Cerebellar nuclear complex (tissue), 1 donor: ENCODE data around the gene SLC35F3.
A peak's percentile ranks its signal among the peaks of the same experiment; 100 is the strongest.
"Not testable (repeated sequence)": the region's sequence is repeated elsewhere in the genome, so short reads cannot be mapped to it uniquely, and the experiment has no call there.

Experiments used
- DNase-seq, 2 experiments: peaks; one replicate each; lab custom pipeline; 2025; lab: John Stamatoyannopoulos, UW

Gene SLC35F3

DNA sequence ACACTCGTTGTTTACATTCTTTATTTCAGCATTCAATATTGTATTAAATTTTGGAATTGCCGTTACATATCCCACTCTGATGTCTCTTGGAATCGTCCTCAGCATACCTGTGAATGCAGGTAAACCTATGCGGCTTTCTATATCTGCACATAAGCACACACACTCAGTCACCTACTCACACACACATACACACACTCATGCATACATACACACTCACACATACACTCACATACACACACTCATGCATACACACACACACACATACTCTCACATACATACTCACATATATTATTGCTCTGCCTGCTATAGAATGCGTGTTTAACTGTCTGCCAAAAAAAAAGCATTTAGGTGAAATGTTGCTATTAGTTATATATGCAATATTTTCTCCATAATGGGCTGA is 415.6 kb downstream of the SLC35F3 start:
- DNase-seq: no peak

DNA sequence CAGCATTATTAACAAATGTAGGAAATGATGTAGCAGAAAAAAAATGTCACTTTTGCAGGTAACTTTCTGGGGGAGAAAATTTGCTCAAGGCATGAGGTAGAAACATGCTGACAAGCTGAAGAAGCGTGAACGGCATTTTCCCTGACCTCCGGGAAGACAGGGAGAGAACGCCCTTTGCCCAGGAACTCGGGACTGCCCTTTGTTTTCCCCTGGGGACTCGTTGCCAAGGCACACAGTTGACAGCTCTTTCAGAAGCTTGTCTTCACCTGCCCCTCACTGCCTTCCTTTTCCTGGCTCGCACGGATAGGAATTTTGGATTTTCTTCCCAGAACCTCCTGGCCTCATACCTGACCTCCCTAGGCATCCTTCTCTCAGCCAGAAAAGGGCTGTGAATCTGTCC is 416.1 kb downstream of the SLC35F3 start:
- no peak for DNase-seq

DNA sequence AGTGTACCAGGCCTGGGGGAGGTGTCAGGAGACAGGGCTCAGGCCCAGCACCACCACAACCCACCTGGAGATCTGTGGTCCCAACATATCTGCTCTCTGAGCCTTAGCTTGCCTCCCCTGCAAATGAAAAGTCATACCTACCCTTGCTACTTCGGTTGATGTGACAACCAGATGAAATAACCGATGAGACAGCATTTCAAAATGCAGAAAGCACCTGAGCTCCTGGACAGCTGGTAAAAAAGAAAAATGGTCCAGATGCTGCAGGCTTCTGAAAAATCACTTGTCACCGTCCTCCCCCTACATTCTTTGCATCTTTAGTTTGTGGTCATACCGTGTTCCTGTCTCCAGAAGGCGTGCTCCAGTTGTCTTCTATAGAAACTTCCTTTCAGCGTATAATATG is 416.8 kb downstream of the SLC35F3 start:
- DNase-seq: no peak

DNA sequence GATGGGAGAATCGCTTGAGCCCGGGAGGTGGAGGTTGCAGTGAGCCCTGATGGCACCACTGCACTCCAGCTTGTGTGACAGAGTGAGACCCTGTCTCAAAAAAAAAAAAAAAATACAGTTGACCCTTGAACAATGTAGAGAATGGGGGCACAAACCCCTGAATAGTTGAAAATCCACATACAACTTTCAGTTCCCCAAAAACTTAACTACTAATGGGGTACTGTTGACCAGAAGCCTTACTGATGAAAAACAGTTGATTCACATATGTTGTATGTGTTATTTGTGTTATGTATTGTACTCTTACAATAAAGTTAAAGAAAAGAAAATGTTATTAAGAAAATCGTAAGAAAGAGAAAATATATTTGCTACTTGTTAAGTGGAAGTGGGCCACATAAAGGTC is 417.6 kb downstream of the SLC35F3 start:
- DNase-seq: no peak

DNA sequence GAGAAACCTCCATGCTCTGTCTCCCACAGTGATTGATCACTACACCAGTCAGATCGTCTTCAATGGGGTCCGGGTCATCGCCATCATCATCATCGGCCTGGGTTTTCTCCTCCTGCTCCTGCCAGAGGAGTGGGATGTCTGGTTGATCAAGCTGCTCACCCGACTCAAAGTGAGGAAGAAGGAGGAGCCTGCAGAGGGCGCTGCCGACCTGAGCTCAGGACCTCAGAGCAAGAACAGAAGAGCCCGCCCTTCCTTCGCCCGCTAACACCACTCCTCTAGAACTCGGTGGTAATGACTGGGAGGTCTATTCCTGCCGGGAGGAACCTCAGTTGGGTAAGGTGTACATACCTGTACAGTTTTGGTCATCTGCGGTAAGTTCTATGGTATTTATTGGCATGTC is 418.5 kb downstream of the SLC35F3 start:
- no peak for DNase-seq

DNA sequence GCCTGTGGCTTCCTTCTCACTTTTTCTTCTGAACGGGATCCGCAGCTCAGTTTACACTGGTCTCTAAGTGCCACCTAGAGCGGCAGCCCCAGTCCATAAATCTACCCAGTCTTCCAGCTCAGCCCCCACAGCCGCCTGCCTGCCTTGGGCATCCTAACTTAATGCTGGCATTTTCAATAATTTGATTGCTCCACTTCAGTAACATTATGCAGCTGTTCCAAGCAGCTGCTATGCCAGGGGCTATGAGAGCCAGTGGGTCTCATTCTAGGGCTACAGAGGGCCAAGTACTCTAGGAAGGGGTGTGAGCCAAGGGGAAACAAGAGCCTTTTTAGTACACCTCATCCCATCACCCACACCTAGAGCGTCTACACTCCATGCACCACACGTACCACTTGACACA is 420.3 kb downstream of the SLC35F3 start:
- no peak for DNase-seq

DNA sequence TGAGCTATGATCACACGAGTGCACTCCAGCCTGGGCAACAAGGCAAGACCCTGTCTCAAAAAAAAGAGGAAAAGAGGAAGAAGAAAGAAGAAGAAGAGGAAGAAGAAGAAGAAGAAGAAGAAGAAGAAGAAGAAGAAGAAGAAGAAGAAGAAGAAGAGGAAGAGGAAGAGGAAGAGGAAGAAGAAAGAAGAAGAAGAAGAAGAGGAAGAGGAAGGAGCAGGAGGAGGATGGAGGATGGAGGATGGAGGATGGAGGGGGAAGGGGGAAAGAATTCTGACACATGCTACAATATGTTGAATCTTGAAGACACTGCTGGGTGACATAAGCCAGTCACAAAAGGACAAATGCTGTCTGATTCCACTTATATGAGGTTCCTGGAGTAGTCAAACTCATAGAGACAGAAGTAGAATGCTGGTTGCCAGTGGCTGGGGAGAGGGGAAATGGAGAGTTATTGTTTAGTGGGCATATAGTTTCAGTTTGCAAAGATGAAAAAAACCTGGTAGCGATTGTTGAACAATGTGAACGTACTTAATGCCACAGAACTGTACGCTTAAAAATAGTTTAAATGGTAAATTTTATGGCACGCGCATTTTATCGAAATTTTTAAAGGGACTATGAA is 421.5 kb downstream of the SLC35F3 start:
- DNase-seq: no peak

DNA sequence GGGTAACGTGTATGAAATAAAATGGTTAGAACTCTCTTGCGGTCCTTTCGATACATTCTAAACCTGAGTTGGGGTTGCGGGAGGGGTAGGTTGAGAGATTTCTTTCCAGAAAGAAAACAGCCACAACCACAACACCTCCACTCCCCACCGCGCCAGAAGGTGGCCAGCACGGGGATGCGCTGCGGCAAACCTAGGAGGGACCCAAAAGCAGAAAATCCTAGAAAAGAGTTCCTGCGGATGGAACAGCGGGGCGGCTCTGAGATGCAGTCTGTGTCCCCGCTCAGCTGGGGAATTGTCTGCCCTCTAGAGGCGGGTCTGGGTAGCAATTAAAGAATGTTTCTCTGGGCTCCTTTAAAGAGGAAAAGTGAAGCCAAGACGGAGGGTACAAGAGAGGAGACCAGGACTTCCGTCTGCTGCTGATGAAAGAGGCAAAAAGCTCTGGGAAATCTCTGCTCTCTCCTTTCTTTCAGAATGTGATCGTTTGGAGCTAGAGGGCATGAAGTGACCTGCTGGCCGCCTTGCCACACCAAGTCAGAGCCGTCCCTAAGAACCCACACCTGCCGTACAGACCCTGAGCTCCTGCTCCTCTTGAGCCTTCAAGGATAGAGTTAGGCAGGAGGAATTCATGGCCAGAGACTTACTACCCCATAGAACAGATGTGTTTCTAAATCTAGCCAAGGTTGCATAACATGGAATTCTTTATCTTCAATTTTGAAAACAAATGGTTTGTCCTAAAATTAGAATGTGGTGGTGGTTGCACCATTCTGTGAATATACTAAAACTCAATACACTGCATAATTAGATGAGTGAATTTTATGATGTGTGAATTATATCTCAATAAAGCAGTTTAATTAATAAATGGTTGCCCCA is 422.3 kb downstream of the SLC35F3 start:
- DNase-seq: peak in 1 of 2 experiments; percentile 24

DNA sequence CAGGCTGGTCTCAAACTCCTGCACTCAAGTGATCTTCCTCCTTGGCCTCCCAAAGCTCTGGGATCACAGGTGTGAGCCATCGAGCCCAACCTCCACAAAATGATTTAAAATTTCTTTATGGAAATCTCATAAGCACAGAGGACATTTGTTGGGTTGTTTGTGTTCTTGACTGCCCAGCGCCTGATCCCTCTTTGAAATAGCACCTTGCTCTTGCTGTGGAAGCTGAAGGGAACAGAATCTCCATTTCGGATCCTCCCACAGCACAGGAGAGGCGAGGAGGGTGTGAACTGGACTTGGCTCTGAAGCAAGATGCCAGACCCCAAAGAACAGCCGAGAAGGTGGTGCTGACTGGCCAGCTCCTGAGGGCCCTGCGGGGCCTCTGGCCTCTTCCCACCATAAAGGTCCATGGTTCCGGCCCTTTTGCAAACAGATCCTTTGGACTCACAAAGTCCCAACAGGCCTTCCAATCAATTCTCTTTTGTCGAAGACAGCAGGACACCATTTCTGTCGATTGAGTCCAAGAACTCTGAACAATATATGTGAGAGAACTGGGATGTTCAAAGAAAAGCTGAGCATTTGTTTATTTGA is 423.2 kb downstream of the SLC35F3 start:
- no peak for DNase-seq

DNA sequence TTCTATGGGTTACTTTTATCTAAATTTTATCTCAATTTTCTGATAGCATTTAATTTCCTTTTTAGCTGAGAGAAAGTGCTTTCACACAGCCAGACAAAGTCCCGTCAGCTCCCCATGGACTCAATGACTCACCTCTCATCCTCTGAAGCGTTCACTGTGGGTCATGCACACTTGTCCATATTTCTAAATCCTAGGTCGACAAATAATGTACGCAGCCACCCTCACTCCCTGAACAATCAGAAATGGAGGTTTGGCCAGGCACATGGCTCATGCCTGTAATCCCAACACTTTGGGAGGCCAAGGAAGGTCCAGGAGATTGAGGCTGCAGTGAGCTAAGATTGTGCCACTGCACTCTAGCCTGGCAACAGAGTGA is 426.4 kb downstream of the SLC35F3 start:
- no peak for DNase-seq

DNA sequence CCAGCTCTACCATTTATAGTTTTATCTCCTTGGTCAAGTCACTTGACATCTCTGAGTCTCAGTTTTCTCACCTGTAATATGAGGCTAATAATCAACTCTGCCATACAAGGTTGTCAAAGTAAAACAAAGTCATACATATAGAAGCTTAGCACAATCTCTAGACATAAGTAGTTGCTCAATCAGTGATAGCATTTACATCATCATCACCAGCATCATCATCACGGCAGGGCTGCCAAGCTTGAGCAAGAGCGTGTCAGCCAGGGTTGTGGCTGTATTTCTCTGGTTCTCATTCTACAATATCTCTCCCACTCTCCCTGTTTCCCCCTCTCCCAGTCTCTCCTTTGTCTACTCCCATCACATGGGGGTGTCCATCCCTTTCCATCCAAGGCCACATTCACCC is 427.0 kb downstream of the SLC35F3 start:
- DNase-seq: no peak

DNA sequence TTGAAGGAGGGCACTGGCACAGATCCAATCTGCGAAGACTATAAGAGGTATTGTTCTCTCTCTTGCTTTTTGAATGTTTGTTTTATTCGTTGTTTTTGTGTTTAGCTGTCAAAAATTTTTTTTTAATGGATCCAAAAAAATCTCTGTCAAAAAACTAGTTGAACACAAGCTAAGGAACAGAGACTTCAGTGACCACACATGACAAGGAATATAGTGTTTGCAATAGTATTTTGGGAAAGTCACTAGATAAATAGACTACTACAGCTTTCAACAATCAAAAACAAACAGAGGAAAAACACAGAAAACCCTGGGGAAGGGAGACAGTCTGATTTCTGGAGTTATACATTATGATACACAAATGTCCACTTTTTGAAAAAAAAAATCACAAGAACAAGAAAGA is 431.9 kb downstream of the SLC35F3 start:
- DNase-seq: no peak

DNA sequence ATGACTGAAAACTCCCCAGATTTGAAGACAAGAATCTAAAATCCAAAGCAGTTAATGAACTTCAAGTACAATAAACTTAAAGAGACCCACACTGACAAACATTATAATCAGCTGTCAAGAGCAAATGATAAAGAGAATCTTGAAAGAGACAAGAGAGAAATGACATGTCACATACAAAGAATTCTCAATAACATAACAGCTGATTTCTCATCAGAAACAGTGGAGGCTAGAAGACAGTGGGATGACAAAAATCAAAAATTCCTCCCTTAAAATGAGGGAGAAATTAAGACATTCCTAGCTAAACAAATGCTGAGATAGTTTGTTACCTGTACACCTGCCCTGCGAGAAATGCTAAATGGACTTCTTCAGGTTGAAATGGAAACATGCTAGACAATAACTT is 432.8 kb downstream of the SLC35F3 start:
- DNase-seq: no peak

DNA sequence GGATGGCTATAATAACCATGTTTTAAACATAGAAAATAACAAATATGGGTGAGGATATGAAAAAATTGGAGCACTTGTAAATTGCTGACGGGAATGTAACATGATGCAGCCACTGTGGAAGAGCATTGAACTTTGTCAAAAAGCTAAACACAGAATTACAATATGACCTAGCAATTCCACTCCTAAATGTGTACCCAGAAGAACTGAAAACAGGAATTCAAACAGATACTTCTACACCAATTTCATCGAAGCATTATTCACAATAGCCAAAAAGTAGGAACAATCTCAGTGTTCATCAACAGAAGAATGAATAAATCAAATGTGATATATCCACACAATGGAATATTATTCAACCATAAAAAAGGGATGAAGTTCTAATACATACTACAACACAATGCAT is 436.1 kb downstream of the SLC35F3 start:
- DNase-seq: no peak

DNA sequence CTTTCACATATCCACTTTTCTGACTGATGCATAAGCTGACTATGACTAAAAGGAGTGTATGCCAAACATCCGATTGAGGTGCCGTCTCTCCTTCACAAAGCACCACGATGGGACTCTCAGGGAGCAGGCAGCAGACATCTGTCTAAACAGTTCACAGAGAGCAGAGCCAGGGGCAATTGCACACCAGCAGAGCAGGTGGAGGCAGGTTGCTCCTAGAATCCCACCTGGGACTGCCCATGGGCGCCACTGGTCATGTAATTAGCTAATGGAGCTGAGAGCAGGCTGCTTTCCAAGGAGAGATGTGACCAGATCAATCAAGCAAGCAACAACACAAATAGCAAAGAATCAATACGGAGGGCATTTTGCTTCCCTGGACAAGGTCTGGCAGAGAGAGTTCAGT is 438.3 kb downstream of the SLC35F3 start:
- DNase-seq: no peak

DNA sequence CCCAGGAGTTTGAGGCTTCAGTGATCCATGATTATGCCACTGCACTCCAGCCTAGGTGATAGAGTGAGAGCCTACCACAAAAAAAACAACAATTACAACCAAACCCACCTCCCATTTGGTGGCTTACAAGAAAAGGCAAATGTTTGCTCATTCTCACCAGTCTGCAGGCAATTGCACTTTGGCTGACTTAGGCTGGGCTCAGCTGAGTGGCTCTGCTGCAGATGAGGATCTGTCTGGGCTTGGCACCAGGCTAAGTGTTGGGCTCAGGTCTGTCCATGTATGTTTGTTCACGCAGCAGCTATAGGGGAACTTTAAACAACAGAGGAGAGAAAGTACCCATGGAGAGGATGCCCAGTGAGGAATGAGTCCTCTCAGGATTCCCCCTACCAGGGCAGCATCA is 440.8 kb downstream of the SLC35F3 start:
- DNase-seq: no peak

DNA sequence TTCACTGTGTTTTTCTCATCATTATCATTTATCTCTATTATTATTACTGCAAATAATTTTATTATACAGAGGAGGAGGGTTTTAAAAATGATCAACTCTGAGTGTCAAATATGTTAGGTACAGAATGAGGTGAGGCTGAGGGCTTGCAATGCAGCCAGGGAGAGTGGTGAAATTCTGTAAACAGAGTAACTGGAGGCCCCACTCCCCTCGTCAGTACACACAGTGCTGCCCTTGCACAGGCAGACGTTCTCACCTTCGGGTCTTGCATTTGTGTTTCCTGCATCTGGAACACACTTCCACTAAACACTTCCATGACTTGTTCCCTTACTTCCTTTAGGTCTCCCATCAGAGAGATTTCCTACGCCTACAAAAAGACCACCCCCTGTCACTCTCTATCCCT is 444.5 kb downstream of the SLC35F3 start:
- DNase-seq: no peak

DNA sequence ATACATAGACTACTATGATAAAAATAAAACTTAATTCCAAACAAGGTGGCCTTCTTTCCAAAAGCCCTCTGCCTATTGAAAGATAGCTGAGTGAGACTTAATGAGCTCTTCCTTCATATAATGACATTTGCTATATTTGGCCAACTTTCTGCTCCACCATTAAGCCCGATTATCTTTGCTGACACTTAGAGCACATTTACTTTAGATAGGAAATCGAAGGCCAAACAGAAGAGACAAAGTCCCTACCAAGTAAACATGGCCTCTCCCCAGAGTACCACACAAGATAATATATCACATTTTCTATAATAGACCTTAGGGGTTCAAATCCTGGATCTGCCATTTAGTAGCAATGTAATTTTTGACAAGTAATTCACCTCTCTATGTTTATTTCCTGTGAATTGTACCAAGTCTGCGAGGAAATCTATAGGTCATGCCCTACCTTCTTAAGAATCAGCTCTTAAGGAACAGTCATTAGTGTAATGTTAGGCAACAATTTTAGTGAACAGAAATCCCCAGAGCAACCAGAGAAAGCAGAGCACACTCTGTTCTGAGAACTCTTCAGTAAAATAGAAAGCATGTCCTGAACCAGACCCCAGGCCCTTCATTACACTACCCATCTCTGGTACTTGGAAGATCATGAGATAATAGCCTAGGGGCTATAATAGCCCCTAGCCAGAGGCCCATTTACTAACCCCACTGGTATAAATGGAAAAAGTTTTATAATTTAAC is 451.5 kb downstream of the SLC35F3 start:
- DNase-seq: no peak

DNA sequence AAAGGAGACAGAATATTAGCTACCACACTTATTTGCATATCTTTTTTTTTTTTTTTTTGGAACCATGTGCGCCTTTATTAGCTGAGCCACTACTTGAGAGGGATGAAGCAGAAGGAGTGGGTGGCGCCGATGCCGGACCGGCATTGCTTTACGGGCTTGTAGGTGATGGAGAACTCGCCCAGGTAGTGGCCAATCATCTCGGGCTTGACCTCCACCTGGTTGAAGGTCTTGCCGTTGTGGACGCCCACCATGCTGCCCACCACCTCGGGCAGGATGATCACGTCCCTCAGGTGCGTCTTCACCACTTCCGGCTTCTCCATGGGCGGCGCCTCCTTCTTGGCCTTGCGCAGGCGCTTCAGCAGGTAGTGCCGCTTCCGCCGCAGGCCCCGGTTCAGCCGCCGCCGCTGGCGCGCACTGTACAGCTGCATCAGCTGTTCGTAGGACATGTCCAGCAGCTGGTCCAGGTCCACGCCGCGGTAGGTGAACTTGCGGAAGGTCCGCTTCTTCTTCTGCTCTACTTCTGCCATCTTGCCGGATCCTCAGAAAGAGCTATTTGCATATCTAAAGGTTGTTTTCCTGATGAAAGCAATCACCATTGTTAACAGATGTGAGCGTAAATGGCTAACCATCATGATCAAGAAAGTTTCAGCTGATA is 452.3 kb downstream of the SLC35F3 start:
- DNase-seq: not testable (repeated sequence)

DNA sequence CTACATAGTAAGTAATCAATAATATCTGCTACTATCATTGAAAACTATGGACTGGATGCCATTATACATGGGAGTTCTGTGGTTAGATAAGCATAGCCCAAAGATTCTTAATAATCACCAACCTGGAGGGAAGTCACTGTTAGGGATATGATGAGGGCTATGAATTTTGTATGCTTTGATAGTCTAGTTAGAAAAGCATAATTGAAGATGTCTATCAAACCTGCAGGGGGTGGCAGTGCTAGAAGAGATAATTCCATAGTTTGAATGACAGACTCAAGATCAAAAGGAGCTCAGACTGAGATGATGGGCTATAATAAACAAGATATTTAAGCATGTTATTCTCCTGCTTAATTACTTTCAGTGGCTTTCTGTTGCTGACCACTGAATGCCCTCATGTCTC is 453.4 kb downstream of the SLC35F3 start:
- no peak for DNase-seq

DNA sequence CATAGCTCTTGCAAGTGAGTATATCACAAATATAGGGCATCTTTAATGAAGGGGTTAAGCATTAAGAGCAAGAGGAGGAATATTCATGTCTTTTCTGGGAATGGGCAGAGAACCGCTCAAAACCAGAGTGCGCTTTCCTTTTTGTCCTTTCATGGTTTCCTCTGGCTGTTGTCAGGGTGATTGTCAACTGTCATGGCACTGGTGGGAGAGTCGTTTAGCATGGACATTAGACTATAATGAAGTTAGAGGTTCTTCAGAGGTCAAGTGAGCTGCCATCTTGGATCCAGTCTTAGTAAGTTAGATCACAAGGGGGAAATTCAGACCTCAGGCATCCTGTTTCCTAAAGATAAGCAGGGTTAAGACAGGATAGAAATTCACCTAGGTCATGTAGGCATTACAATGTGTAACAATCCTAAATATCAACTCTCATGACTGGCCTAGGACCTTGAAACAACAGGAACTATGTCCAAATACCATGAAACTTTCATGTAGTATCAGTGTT is 456.7 kb downstream of the SLC35F3 start:
- no peak for DNase-seq

DNA sequence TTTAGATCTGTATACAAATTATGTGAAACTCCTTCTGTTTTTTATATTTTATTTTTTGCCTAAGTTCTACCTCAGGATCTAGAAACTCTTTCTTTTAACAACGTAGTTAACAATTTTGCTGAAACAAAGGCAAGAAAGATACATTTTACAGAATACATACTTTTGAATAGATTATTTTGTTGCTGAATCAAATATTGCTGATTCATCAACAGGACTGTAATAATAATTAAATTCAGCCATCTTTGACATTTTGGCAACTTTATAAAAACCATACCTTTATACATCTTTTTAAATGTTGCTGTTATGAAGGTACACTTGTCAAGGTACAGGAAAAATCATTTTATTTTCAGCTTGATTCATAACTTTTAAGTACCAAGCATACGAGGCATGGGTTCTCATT is 458.1 kb downstream of the SLC35F3 start:
- no peak for DNase-seq
